SK-N-SH (cell line): ENCODE data around the gene PLEKHH1. TPM values are rescaled to one million over a fixed set of nuclear protein-coding genes. Genes with fewer than 3 reads are reported as not detected.

Source experiments
- CTCF ChIA-PET: fragments of 300-600, 350-600 bp; formaldehyde crosslinking; extraction: SDS; loops from one replicate; lab custom pipeline; 2021; lab: Yijun Ruan, JAX
- POLR2A ChIA-PET: fragments of 350-600 bp; sonication (Branson Sonifier 250); formaldehyde crosslinking; extraction: SDS; loops from one replicate; lab custom pipeline; 2020; ENCODE audit warnings: antibody characterized with exemption, inconsistent platforms; lab: Yijun Ruan, JAX
- DNase-seq: peaks from one replicate; pipeline ENCODE4 v3.0.0; 2012
- H2AFZ ChIP-seq: fragments of 200-600 bp; sonication (generic); 2 replicates; pipeline ENCODE4 v1.8.1; 2016; ENCODE audit warnings: antibody characterized with exemption, mild to moderate bottlenecking, low read depth
- H3F3A ChIP-seq: fragments of 200-600 bp; sonication (generic); replicated peaks from 2 replicates; pipeline ENCODE3; 2016; ENCODE audit warnings: antibody characterized with exemption, mild to moderate bottlenecking; ENCODE audit not compliant: insufficient read depth
- H3K27ac ChIP-seq, 2 experiments: fragments of 200-500 bp in 1 of 2; fragments of 200-600 bp in 1 of 2; sonication (Bioruptor generic) in 1 of 2; sonication (generic), shearing (Covaris generic) in 1 of 2; 2 replicates each; pipeline versions ENCODE4 v1.5.1 to v1.6.1; 2014 to 2016; ENCODE audit warnings: low read depth in 2 of 2, inconsistent platforms in 1 of 2, low read length in 1 of 2, mild to moderate bottlenecking in 1 of 2, mixed read lengths in 1 of 2
- H3K27me3 ChIP-seq: fragments of 200-600 bp; sonication (generic), shearing (Covaris generic); 2 replicates; pipeline ENCODE4 v1.6.1; 2016; ENCODE audit warnings: mixed run types; ENCODE audit not compliant: insufficient read depth
- H3K36me3 ChIP-seq, 2 experiments: fragments of 200-500 bp in 1 of 2; fragments of 200-600 bp in 1 of 2; sonication (Bioruptor generic) in 1 of 2; sonication (generic) in 1 of 2; replicated peaks in 1 of 2; 2 replicates each; pipeline versions ENCODE3 to v1.5.1; 2014 to 2016; ENCODE audit warnings: low read length in 1 of 2, mild to moderate bottlenecking in 1 of 2; ENCODE audit not compliant: insufficient read depth in 2 of 2, control insufficient read depth in 1 of 2
- H3K4me1 ChIP-seq, 2 experiments: fragments of 200-500 bp in 1 of 2; fragments of 200-600 bp in 1 of 2; sonication (Bioruptor generic) in 1 of 2; sonication (generic), shearing (Covaris generic) in 1 of 2; 2 replicates each; pipeline versions ENCODE4 v1.5.1 to v1.6.1; 2014 to 2016; ENCODE audit warnings: low read depth in 1 of 2, low read length in 1 of 2, mixed run types in 1 of 2; ENCODE audit not compliant: insufficient read depth in 2 of 2, control insufficient read depth in 1 of 2
- H3K4me2 ChIP-seq: fragments of 200-600 bp; sonication (generic), shearing (Covaris generic); 2 replicates; pipeline ENCODE4 v1.6.1; 2017; ENCODE audit warnings: mixed run types
- H3K4me3 ChIP-seq, 2 experiments: fragments of 200-500 bp in 1 of 2; fragments of 200-600 bp in 1 of 2; sonication (Bioruptor generic) in 1 of 2; sonication (generic), shearing (Covaris generic) in 1 of 2; 2 replicates each; pipeline versions ENCODE4 v1.5.1 to v1.8.1; 2014 to 2016; ENCODE audit warnings: low read depth in 2 of 2, inconsistent platforms in 1 of 2, low read length in 1 of 2, mild to moderate bottlenecking in 1 of 2, mixed read lengths in 1 of 2, moderate library complexity in 1 of 2
- H3K79me2 ChIP-seq: fragments of 200-600 bp; sonication (generic); 2 replicates; pipeline ENCODE4 v1.8.1; 2017; ENCODE audit warnings: mild to moderate bottlenecking; ENCODE audit not compliant: insufficient read depth
- H3K9ac ChIP-seq: fragments of 200-600 bp; sonication (generic); 2 replicates; pipeline ENCODE4 v1.6.1; 2017; ENCODE audit warnings: mixed run types
- H3K9me2 ChIP-seq: fragments of 200-600 bp; sonication (generic); 2 replicates; pipeline ENCODE4 v1.6.1; 2017; ENCODE audit warnings: mixed run types
- H3K9me3 ChIP-seq: fragments of 200-600 bp; sonication (generic); 2 replicates; pipeline ENCODE4 v1.6.1; 2017; ENCODE audit warnings: mixed run types, mild to moderate bottlenecking, moderate library complexity
- H4K20me1 ChIP-seq: fragments of 200-600 bp; sonication (generic); 2 replicates; pipeline ENCODE4 v1.6.1; 2017; ENCODE audit warnings: mild to moderate bottlenecking, mixed run types; ENCODE audit not compliant: insufficient read depth
- CHD2 ChIP-seq: fragments of 150-350 bp; IDR thresholded peaks from 2 replicates; pipeline ENCODE4 v1.6.1; 2018; ENCODE audit warnings: low read length; ENCODE audit not compliant: partially characterized antibody
- ELF1 ChIP-seq: IDR thresholded peaks from 2 replicates; pipeline ENCODE4 v1.4.0; 2012
- EZH2phosphoT487 ChIP-seq: fragments of 200-600 bp; sonication (generic); IDR thresholded peaks from 2 replicates; pipeline ENCODE4 v1.6.1; 2017; ENCODE audit warnings: low read depth, mixed run types, mild to moderate bottlenecking, antibody characterized with exemption, moderate library complexity, borderline replicate concordance
- FOXJ3 ChIP-seq: sonication (generic); formaldehyde crosslinking; IDR thresholded peaks from 2 replicates; pipeline ENCODE4 v1.5.1; 2020; ENCODE audit warnings: mild to moderate bottlenecking, missing genetic modification reagents
- FOXM1 ChIP-seq: IDR thresholded peaks from 2 replicates; pipeline ENCODE4 v1.4.0; 2012; ENCODE audit warnings: low read depth, mild to moderate bottlenecking
- GATA2 ChIP-seq: sonication (generic); formaldehyde crosslinking; IDR thresholded peaks from 2 replicates; pipeline ENCODE4 v1.5.0; 2020; ENCODE audit warnings: mild to moderate bottlenecking, missing genetic modification reagents
- JUND ChIP-seq: IDR thresholded peaks from 2 replicates; pipeline ENCODE4 v1.4.0; 2012
- RFX5 ChIP-seq: IDR thresholded peaks from 2 replicates; pipeline ENCODE4 v1.6.1; 2012; ENCODE audit warnings: mild to moderate bottlenecking, improper control_type of control experiment, low read length
- SIN3A ChIP-seq: IDR thresholded peaks from 2 replicates; pipeline ENCODE4 v1.6.1; 2012; ENCODE audit warnings: low read depth, mild to moderate bottlenecking, low read length, moderate library complexity, borderline replicate concordance
- SMC3 ChIP-seq: IDR thresholded peaks from 2 replicates; pipeline ENCODE4 v1.6.1; 2012; ENCODE audit warnings: low read depth, low read length, improper control_type of control experiment
- TAF1 ChIP-seq: IDR thresholded peaks from 2 replicates; pipeline ENCODE4 v1.6.1; 2012; ENCODE audit warnings: low read depth, mild to moderate bottlenecking, low read length, moderate library complexity, borderline replicate concordance
- TCF12 ChIP-seq: IDR thresholded peaks from 2 replicates; pipeline ENCODE4 v1.4.0; 2012
- TEAD4 ChIP-seq: IDR thresholded peaks from 2 replicates; pipeline ENCODE4 v1.4.0; 2012; ENCODE audit warnings: mild to moderate bottlenecking, borderline replicate concordance; ENCODE audit not compliant: insufficient read depth
- WGBS: methylation state at CpG from one replicate; pipeline ENCODE4 v1.1.6; 2017; ENCODE audit warnings: low lambda C conversion rate; 5-methylcytosine and 5-hydroxymethylcytosine counted together
- polyA plus RNA-seq, 3 experiments: library from polyadenylated mRNA; depleted of rRNA; stranded (reverse); fragments of >200 nt; gene quantifications; 2 replicates each; pipeline ENCODE4 v1.2.3, GENCODE V29; 2012
- TF ChIP-seq, protein P1 (sequence below): fragments of 150-350 bp; IDR thresholded peaks from 2 replicates; pipeline ENCODE4 v1.6.1; 2016; ENCODE audit warnings: mild to moderate bottlenecking, low read depth, low read length
- TF ChIP-seq, protein P2 (sequence below): IDR thresholded peaks from 2 replicates; pipeline ENCODE4 v1.4.0; 2012; ENCODE audit warnings: low read depth
- TF ChIP-seq, protein P3 (sequence below): IDR thresholded peaks from 2 replicates; pipeline ENCODE4; 2012
- TF ChIP-seq, protein P4 (sequence below): fragments of 150-350 bp; IDR thresholded peaks from 2 replicates; pipeline ENCODE4 v1.6.1; 2017; ENCODE audit warnings: antibody characterized with exemption, low read length, low read depth, borderline replicate concordance

PLEKHH1 gene
- polyA plus RNA-seq, 1 of the 3 experiments (the other 2 are of a cell fraction), result 1.6 TPM

DNA sequence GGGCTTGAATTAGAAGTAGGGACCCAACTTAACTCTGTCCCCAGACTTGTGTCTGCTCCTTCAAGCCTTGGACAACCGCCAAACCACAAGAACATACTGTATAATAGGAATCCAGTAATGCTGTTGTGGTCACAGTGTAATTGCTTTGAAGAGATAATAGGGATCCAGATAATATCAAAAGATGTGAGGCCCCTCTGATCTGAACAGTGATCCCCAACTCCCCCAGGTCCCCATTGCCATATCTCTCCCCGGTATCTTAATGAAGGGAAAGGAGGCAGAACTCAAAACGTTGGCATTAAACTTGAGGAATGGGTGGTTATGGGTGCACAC lies 8.5 kb upstream of the PLEKHH1 start:
- H3K4me3 ChIP-seq, result no peak overlapping the region
- DNase-seq, result no peak
- no peaks in the 10 kb centered on the region for H3F3A ChIP-seq
- no peaks in the 10 kb centered on the region for H3K36me3 ChIP-seq
- H2AFZ ChIP-seq, result no peak overlapping the region
- POLR2A ChIA-PET, result no interaction called here
- no peaks in the 10 kb centered on the region for H4K20me1 ChIP-seq
- H3K79me2 ChIP-seq, result no peaks in the 10 kb centered on the region
- no peaks in the 10 kb centered on the region; a peak in 1 of 4 replicates for H3K4me1 ChIP-seq
- peaks cover 21% of the 10 kb centered on the region; the same call in 1 of the 2 replicates for H3K27me3 ChIP-seq
- H3K27ac ChIP-seq, result no peak overlapping the region
- H3K4me2 ChIP-seq, result no peak overlapping the region
- WGBS, result 5% methylated on average over 3 of the region's 3 CpGs
- no peaks in the 10 kb centered on the region for H3K9me3 ChIP-seq
- no peak overlapping the region for H3K9ac ChIP-seq
- H3K9me2 ChIP-seq, result no peaks in the 10 kb centered on the region
- CTCF ChIA-PET, result interaction anchor here (1.0 to 5.8 kb wide), 2 partner anchors 49 to 193 kb away, joined by 3 to 237 read pairs; no protein-coding TSS in a partner anchor
- TF ChIP-seq SMC3 (no peak), FOXM1 (no peak)
- TF ChIP-seq, protein P1, sequence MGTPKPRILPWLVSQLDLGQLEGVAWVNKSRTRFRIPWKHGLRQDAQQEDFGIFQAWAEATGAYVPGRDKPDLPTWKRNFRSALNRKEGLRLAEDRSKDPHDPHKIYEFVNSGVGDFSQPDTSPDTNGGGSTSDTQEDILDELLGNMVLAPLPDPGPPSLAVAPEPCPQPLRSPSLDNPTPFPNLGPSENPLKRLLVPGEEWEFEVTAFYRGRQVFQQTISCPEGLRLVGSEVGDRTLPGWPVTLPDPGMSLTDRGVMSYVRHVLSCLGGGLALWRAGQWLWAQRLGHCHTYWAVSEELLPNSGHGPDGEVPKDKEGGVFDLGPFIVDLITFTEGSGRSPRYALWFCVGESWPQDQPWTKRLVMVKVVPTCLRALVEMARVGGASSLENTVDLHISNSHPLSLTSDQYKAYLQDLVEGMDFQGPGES, result no peak

DNA sequence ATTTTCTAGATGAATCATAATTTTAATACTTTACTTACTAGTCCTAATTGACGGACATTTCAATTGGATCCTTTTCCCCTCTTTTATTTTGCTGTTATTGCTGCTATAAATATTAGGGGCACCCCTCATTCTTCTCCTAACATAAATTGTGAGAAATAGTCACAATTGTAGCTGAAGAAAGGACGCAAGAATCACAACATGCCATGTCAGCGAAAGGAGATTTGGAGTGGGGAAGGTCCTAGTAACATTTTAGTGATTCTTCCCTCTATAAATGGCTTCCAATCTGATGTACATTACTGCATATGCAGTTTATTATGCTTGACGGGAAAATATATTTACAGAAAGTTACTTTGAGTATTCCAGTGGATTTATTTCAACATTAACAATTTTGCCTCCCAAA lies 7.7 kb upstream of the PLEKHH1 start:
- H3K36me3 ChIP-seq, result no peaks in the 10 kb centered on the region
- TF ChIP-seq, protein P2, sequence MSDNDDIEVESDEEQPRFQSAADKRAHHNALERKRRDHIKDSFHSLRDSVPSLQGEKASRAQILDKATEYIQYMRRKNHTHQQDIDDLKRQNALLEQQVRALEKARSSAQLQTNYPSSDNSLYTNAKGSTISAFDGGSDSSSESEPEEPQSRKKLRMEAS, result no peak
- no peak for TF ChIP-seq GATA2
- TF ChIP-seq TEAD4, result no peak
- TF ChIP-seq JUND, result no peak
- TF ChIP-seq TCF12, result no peak
- no peaks in the 10 kb centered on the region for H3K9me3 ChIP-seq
- H3K27ac ChIP-seq, result no peak overlapping the region
- ChIA-PET CTCF (interaction anchor here (0.8 to 5.8 kb wide), 16 partner anchors 9 to 179 kb away, joined by 4 to 237 read pairs (median 8); no protein-coding TSS in a partner anchor), POLR2A (no interaction called here)
- H3K4me3 ChIP-seq, result no peak overlapping the region
- DNase-seq, result no peak
- H4K20me1 ChIP-seq, result no peaks in the 10 kb centered on the region
- H3K4me1 ChIP-seq, result no peaks in the 10 kb centered on the region; a peak in 1 of 4 replicates
- WGBS, result 45% methylated on average over 4 of the region's 4 CpGs
- H3K9ac ChIP-seq, result no peak overlapping the region
- peaks cover 18% of the 10 kb centered on the region; the same call in 1 of the 2 replicates for H3K27me3 ChIP-seq
- no peaks in the 10 kb centered on the region for H3K9me2 ChIP-seq
- no peaks in the 10 kb centered on the region for H3F3A ChIP-seq
- no peak overlapping the region for H3K4me2 ChIP-seq
- H2AFZ ChIP-seq, result no peak overlapping the region
- no peaks in the 10 kb centered on the region for H3K79me2 ChIP-seq

DNA sequence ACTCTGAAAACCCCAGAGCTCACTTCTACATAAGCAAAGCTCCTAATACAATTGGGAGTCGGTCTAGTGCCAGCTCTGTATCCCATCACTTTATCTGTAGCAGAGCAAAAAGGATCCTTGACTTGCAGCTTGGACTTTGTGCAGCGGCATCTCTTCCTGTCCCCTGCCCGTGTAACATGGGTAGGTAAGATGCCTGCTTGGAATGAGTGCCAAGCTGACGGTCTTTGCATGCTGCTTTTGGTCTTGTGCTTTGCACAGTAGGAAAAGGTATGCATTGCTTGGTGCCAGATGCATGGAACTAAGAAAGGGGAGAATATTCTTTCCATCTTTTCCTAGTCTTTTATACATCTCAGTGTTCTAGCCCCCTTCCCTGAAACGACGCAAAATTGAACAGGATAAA lies 6.9 kb upstream of the PLEKHH1 start:
- Histone ChIP-seq H3K4me1 (no peaks in the 10 kb centered on the region; a peak in 1 of 4 replicates), H3K9me3 (no peaks in the 10 kb centered on the region), H3F3A (no peaks in the 10 kb centered on the region), H3K27me3 (peaks cover 18% of the 10 kb centered on the region; the same call in 1 of the 2 replicates), H3K36me3 (no peaks in the 10 kb centered on the region), H3K4me3 (no peak overlapping the region), H3K9me2 (no peaks in the 10 kb centered on the region), H3K79me2 (no peaks in the 10 kb centered on the region), H3K27ac (no peak overlapping the region), H3K4me2 (no peak overlapping the region), H3K9ac (no peak overlapping the region), H2AFZ (no peak overlapping the region), H4K20me1 (no peaks in the 10 kb centered on the region)
- 62% methylated on average over 6 of the region's 6 CpGs for WGBS
- POLR2A ChIA-PET, result no interaction called here
- CTCF ChIA-PET, result interaction anchor here (0.7 to 5.8 kb wide), 42 partner anchors 8 to 332 kb away, joined by 3 to 237 read pairs (median 6); partner anchors contain the start of genes PIGH and RDH12
- no peak for DNase-seq
- TF ChIP-seq, protein P3, sequence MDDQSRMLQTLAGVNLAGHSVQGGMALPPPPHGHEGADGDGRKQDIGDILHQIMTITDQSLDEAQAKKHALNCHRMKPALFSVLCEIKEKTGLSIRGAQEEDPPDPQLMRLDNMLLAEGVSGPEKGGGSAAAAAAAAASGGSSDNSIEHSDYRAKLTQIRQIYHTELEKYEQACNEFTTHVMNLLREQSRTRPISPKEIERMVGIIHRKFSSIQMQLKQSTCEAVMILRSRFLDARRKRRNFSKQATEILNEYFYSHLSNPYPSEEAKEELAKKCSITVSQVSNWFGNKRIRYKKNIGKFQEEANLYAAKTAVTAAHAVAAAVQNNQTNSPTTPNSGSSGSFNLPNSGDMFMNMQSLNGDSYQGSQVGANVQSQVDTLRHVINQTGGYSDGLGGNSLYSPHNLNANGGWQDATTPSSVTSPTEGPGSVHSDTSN, result no peak
- TF ChIP-seq, protein P1, result no peak
- TF ChIP-seq, protein P4, sequence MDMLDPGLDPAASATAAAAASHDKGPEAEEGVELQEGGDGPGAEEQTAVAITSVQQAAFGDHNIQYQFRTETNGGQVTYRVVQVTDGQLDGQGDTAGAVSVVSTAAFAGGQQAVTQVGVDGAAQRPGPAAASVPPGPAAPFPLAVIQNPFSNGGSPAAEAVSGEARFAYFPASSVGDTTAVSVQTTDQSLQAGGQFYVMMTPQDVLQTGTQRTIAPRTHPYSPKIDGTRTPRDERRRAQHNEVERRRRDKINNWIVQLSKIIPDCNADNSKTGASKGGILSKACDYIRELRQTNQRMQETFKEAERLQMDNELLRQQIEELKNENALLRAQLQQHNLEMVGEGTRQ, result no peak
- TF ChIP-seq RFX5 (no peak), TAF1 (no peak), EZH2phosphoT487 (no peak), CHD2 (no peak), ELF1 (no peak), FOXJ3 (no peak), SIN3A (no peak)
- TF ChIP-seq, protein P2, result no peak
